Astrocyte of the spinal cord (primary cell): ENCODE measurements around the gene METRN.
"Not testable (repeated sequence)": the region's sequence is repeated elsewhere in the genome, so short reads cannot be mapped to it uniquely, and the experiment has no call there.

Source experiments
- DNase-seq: peaks from one replicate; pipeline ENCODE4 v3.0.0; 2011; ENCODE audit warnings: low read depth, low spot score
- H3K4me3 ChIP-seq: 2 replicates; pipeline ENCODE4 v1.5.1; 2011; ENCODE audit warnings: low read depth, mild to moderate bottlenecking, low read length, moderate library complexity
- in situ Hi-C: cut with HindIII; loops from 2 replicates; pipeline ENCODE4 v1.10.0; 2017; ENCODE audit warnings: low sequenced_read_pairs
- TF ChIP-seq, protein P1 (sequence below): IDR thresholded peaks from 2 replicates; pipeline ENCODE4 v1.5.1; 2012; ENCODE audit warnings: low read depth, mild to moderate bottlenecking, low read length, inconsistent platforms

Gene METRN

GRCh38 chr16:686459-687260 lies 28.3 kb upstream of the METRN start:
- H3K4me3 ChIP-seq = no peak overlapping the region
- DNase-seq = no peak
- in situ Hi-C loops = no loop called here
- TF ChIP-seq, protein P1, sequence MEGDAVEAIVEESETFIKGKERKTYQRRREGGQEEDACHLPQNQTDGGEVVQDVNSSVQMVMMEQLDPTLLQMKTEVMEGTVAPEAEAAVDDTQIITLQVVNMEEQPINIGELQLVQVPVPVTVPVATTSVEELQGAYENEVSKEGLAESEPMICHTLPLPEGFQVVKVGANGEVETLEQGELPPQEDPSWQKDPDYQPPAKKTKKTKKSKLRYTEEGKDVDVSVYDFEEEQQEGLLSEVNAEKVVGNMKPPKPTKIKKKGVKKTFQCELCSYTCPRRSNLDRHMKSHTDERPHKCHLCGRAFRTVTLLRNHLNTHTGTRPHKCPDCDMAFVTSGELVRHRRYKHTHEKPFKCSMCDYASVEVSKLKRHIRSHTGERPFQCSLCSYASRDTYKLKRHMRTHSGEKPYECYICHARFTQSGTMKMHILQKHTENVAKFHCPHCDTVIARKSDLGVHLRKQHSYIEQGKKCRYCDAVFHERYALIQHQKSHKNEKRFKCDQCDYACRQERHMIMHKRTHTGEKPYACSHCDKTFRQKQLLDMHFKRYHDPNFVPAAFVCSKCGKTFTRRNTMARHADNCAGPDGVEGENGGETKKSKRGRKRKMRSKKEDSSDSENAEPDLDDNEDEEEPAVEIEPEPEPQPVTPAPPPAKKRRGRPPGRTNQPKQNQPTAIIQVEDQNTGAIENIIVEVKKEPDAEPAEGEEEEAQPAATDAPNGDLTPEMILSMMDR = no peak

DNA sequence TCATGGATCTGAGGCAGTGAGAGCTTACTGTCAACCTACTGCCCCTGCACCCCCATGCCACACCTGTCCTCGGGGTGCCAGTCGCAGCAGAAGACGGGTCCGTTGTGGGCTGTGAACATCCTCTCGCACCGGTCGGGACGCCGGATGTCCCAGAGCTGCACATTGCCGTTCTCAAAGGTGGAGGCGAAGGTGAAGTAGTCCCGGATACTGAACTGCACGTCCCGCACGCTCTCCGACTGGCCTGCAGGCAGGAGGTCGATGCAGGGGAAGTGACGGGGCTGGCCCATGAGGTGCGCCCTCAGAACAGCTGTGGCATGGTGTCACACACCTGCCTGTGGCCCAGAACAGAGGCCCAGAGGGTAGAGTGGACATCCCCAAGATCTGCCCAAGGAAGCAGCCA lies 27.4 kb upstream of the METRN start:
- DNase-seq = no peak
- TF ChIP-seq, protein P1 = no peak
- in situ Hi-C loops = no loop called here
- no peak overlapping the region for H3K4me3 ChIP-seq

DNA sequence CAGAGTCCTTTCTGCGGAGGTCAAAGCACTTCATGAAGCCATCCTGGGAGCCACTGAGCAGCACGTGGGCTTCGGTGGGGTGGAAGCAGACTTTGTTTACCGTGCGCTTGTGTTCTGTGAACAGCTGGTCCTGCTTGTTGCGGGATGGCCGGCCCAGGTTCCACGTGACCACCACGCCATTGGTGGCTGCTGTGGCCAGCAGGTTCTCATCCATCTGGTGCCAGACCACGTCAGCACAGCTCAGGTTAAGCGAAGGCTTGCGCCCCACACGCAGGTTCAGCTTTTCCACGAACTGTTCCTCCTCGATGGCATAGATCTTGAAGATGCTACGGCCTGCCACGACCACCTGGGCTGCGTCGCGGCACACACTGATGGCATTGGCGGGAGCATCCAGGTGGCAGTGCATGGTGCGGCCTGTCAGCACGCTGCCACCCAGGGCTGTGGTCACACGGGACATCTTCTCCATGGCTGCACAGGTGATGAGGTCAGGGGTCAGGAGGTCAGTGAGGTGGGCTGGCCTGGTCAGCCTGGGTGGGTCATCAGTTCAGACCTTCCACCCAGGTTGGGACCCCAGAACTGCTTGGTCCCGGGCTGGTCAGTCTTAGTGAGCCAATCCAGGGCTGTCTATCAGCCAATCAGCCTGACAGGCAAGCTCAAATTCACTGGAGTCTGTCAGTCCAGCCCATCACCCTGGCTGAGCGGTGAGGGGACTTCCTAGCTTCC lies 25.6 kb upstream of the METRN start:
- in situ Hi-C loops = no loop called here
- no peak for DNase-seq
- H3K4me3 ChIP-seq = peak overlapping the region; percentile 89
- TF ChIP-seq, protein P1 = no peak

DNA sequence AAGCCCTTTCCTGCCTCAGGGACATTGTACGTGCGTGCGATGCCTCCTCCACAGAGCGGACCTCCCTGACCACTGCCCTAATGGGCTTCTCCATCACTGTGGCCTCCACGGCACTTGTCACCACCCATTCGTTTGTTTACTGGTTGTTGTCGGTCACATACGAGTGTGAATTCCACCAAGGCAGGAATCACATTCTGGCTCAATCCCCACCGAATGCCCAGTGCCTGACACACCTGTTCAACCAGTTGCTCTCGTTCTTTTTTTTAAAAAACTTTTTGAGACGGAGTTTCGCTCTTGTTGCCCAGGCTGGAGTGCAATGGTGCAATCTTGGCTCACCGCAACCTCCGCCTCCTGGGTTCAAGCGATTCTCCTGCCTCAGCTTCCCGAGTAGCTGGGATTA lies 23.7 kb upstream of the METRN start:
- not testable (repeated sequence) for DNase-seq

GRCh38 chr16:692356-693108 lies 22.4 kb upstream of the METRN start:
- TF ChIP-seq, protein P1 = no peak
- H3K4me3 ChIP-seq = no peak overlapping the region
- in situ Hi-C loops = no loop called here
- DNase-seq = no peak

More for the DNA sequence above, 23.7 kb upstream of the METRN start:
- H3K4me3 ChIP-seq, in situ Hi-C loops: not testable (repeated sequence)

DNA sequence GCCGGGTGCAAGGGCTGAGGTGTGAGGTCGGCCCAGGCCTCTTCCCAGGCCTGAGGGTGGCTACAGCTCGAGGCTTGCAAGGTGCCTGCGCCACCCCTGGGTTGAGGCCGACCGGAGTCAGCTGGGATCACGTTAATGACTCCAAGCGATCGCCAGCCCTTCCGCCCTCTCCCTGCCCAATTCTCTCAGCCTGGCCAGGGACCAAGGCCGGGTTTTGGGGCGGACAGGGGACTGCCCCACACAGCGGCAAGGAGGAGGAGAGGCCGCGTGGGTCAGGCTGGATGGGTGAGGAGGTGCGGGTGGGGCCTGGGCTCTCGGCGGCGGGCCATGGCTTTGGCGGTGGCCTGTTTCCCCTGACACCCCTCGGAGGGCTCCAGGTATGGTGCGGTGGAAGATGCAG lies 21.6 kb upstream of the METRN start:
- in situ Hi-C loops = no loop called here

More for the DNA sequence above, 21.6 kb upstream of the METRN start:
- TF ChIP-seq, protein P1 = no peak
- no peak for DNase-seq
- no peak overlapping the region for H3K4me3 ChIP-seq
